GM18517 (cell line): ENCODE results near the gene PRR36.
"Not testable (repeated sequence)": the region's sequence is repeated elsewhere in the genome, so short reads cannot be mapped to it uniquely, and the experiment has no call there.

Experiments
- ATAC-seq: cut with Tn5 transposase; IDR thresholded peaks from one replicate; pipeline ENCODE4 v1.9.1; 2021; ENCODE audit warnings: mild to moderate bottlenecking, moderate library complexity; ENCODE audit not compliant: unreplicated experiment

The PRR36 gene

GRCh38 chr19:7861619-7862412, 12.4 kb downstream of the PRR36 start:
- ATAC-seq: no peak

- no peak for ATAC-seq
These were observed 13.2 kb downstream of the PRR36 start for GRCh38 chr19:7860714-7861618.

- no peak for ATAC-seq
These were observed 14.1 kb downstream of the PRR36 start for GRCh38 chr19:7859831-7860713.

- ATAC-seq: not testable (repeated sequence)
These were observed 15.1 kb downstream of the PRR36 start for GRCh38 chr19:7859087-7859486.

GRCh38 chr19:7858109-7858770, 15.9 kb downstream of the PRR36 start:
- no peak for ATAC-seq

GRCh38 chr19:7857727-7858108, 16.5 kb downstream of the PRR36 start:
- no peak for ATAC-seq

- ATAC-seq: no peak
These were observed 17.2 kb downstream of the PRR36 start for GRCh38 chr19:7856679-7857663.

- no peak for ATAC-seq
These were observed 18.0 kb downstream of the PRR36 start for GRCh38 chr19:7856109-7856591.

- ATAC-seq: no peak
These were observed 18.6 kb downstream of the PRR36 start for GRCh38 chr19:7855426-7856108.

- no peak for ATAC-seq
These were observed 20.4 kb downstream of the PRR36 start for GRCh38 chr19:7853770-7854128.

- no peak for ATAC-seq
These were observed 21.1 kb downstream of the PRR36 start for GRCh38 chr19:7852851-7853769.

GRCh38 chr19:7851623-7852500, 22.3 kb downstream of the PRR36 start:
- ATAC-seq: no peak

- ATAC-seq: no peak
These were observed 23.1 kb downstream of the PRR36 start for GRCh38 chr19:7850945-7851622.

- no peak for ATAC-seq
These were observed 24.0 kb downstream of the PRR36 start for GRCh38 chr19:7850000-7850813.

- ATAC-seq: no peak
These were observed 24.6 kb downstream of the PRR36 start for GRCh38 chr19:7849631-7849999.
